Spleen (tissue), 7 donors: ENCODE measurements around the gene NIPSNAP2.
"Not testable (repeated sequence)": the region's sequence is repeated elsewhere in the genome, so short reads cannot be mapped to it uniquely, and the experiment has no call there.

Experiments used
- CTCF ChIP-seq, 11 experiments: fragments of 200-600 bp in 7 of 11; fragments of 450-650 bp in 4 of 11; sonication (generic) in 4 of 11; IDR thresholded peaks in 8 of 11; conservative IDR thresholded peaks in 3 of 11; 1 replicate in 7 of 11; 2 replicates in 4 of 11; pipeline versions ENCODE4 v1.4.0 to v1.8.0; 2016 to 2021; ENCODE audit warnings: antibody characterized with exemption in 11 of 11, inconsistent platforms in 4 of 11, mild to moderate bottlenecking in 1 of 11
- POLR2A ChIP-seq, 3 donors: fragments of 450-650 bp; IDR thresholded peaks; one replicate each; pipeline ENCODE4 v1.5.1; 2017; ENCODE audit warnings: antibody characterized with exemption in 3 of 3, mild to moderate bottlenecking in 1 of 3
- donor health status: DM: no; HTN: no; CAD: no; lungs with moderate emphysema.
- donor health status: DM: no; HTN: no; CAD: no.
- donor health status: DM: no; HTN: no; CAD: no.

- not testable (repeated sequence) for TF ChIP-seq CTCF (IDR thresholded peaks at IDR 0.05 in 8 of 11, conservative IDR thresholded peaks at IDR 0.05 in 3 of 11); POLR2A (IDR thresholded peaks at IDR 0.05)
These were observed 81.4 kb downstream of the NIPSNAP2 start for GRCh38 chr7:56045758-56046157.
